Measurements from ENCODE around the gene SCYL1. TPM values are rescaled to one million over a fixed set of nuclear protein-coding genes. Genes with fewer than 3 reads are reported as not detected.

SCYL1 gene
- total RNA-seq, 1 donor from 2014 or later: 49.5 TPM

DNA sequence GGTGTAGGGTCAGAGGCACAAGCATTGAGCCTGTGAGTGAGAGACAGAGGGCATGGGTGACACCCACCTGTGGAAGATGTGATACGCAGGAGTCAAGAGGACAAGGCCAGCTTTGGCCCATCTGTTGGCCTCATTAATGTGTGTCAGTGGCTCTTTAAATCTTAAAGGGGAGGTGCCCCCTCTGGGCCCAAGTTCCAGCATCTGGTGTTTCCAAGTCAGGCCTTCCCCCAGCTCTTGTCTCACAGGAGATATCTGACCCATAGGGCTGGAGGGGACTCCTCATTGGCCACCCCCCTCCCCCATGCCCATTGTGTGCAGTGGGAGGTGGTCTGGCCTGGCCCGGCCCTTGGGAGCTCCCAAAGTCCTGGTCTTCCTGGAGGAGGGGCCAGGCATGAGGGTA lies 61.8 kb downstream of the SCYL1 start:
- FAIRE-seq: no peak
- DNase-seq (ENCODE audit: low read depth): no peak
- no peak overlapping the region for H3K4me3 ChIP-seq (ENCODE audit: low read depth, low read length)
- TF ChIP-seq, protein P1, sequence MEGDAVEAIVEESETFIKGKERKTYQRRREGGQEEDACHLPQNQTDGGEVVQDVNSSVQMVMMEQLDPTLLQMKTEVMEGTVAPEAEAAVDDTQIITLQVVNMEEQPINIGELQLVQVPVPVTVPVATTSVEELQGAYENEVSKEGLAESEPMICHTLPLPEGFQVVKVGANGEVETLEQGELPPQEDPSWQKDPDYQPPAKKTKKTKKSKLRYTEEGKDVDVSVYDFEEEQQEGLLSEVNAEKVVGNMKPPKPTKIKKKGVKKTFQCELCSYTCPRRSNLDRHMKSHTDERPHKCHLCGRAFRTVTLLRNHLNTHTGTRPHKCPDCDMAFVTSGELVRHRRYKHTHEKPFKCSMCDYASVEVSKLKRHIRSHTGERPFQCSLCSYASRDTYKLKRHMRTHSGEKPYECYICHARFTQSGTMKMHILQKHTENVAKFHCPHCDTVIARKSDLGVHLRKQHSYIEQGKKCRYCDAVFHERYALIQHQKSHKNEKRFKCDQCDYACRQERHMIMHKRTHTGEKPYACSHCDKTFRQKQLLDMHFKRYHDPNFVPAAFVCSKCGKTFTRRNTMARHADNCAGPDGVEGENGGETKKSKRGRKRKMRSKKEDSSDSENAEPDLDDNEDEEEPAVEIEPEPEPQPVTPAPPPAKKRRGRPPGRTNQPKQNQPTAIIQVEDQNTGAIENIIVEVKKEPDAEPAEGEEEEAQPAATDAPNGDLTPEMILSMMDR (IDR thresholded peaks at IDR 0.05; ENCODE audit: insufficient read depth, low read length, severe bottlenecking): no peak
- no peaks in the 10 kb centered on the region for H3K27me3 ChIP-seq (ENCODE audit: control insufficient read depth, insufficient read depth, low read length)
- H3K36me3 ChIP-seq (ENCODE audit: control insufficient read depth, insufficient read depth, low read length): peaks cover 26% of the 10 kb centered on the region

Other genes with a start within 250 kb of the SCYL1 start
- 1.9 and 2.4 TPM in 2 replicates for gene CDC42EP2, start 210.2 kb upstream of the SCYL1 start, total RNA-seq
- gene DPF2, start 191.2 kb upstream of the SCYL1 start, total RNA-seq: 16.8 and 18.2 TPM in 2 replicates
- 0.26 TPM in 2 replicates for gene TIGD3, start 170.3 kb upstream of the SCYL1 start, total RNA-seq
- gene SLC25A45, start 142.4 kb upstream of the SCYL1 start, total RNA-seq: 0.26 and 0.77 TPM in 2 replicates
- gene FRMD8, start 138.4 kb upstream of the SCYL1 start, total RNA-seq: 21.9 and 66.6 TPM in 2 replicates
- 114 and 133 TPM in 2 replicates for gene NEAT1, start 102.3 kb upstream of the SCYL1 start, total RNA-seq
- gene MALAT1, start 26.0 kb upstream of the SCYL1 start, total RNA-seq: 11,095 and 16,401 TPM in 2 replicates
- 22.5 and 35.0 TPM in 2 replicates for gene LTBP3, start 33.3 kb downstream of the SCYL1 start, total RNA-seq
- gene ZNRD2, start 45.4 kb downstream of the SCYL1 start, total RNA-seq: 30.3 and 43.4 TPM in 2 replicates
- 10.6 and 10.8 TPM in 2 replicates for gene FAM89B, start 47.5 kb downstream of the SCYL1 start, total RNA-seq
- 31.6 and 62.0 TPM in 2 replicates for gene EHBP1L1, start 51.0 kb downstream of the SCYL1 start, total RNA-seq
- 0.79 and 4.1 TPM in 2 replicates for gene KCNK7, start 70.7 kb downstream of the SCYL1 start, total RNA-seq
- 11.1 and 18.6 TPM in 2 replicates for gene MAP3K11, start 89.1 kb downstream of the SCYL1 start, total RNA-seq
- 5.3 and 10.2 TPM in 2 replicates for gene PCNX3, start 90.7 kb downstream of the SCYL1 start, total RNA-seq
- gene SIPA1, start 113.0 kb downstream of the SCYL1 start, total RNA-seq: 11.1 and 15.1 TPM in 2 replicates
- gene RELA, start 137.8 kb downstream of the SCYL1 start, total RNA-seq: 9.5 and 15.2 TPM in 2 replicates
- 34.8 and 37.6 TPM in 2 replicates for gene KAT5, start 187.2 kb downstream of the SCYL1 start, total RNA-seq
- 19.8 and 21.1 TPM in 2 replicates for gene RNASEH2C, start 195.7 kb downstream of the SCYL1 start, total RNA-seq